Measurements from ENCODE around the gene PACS2.

GRCh38 chr14:105331575-105332349 lies 17.2 kb downstream of the PACS2 start:
- TF ChIP-seq NFYB (CRISPR knock-in tag; conservative IDR thresholded peaks at IDR 0.05; ENCODE audit: low read depth) = no peak
- no peak for TF ChIP-seq CTCF (IDR thresholded peaks at IDR 0.05)
- no peak for TF ChIP-seq STAT6 (CRISPR knock-in tag; conservative IDR thresholded peaks at IDR 0.05; ENCODE audit: low read depth)
- TF ChIP-seq CREB1 (CRISPR knock-in tag; IDR thresholded peaks at IDR 0.05) = no peak
- TF ChIP-seq E2F1 (CRISPR knock-in tag; IDR thresholded peaks at IDR 0.05) = no peak
- no peak for TF ChIP-seq TEAD1 (CRISPR knock-in tag; IDR thresholded peaks at IDR 0.05)
- TF ChIP-seq USF1 (CRISPR knock-in tag; IDR thresholded peaks at IDR 0.05) = no peak
- no peak for TF ChIP-seq SMAD4 (CRISPR knock-in tag; IDR thresholded peaks at IDR 0.05)
- no peak for TF ChIP-seq ZNF416 (CRISPR knock-in tag; IDR thresholded peaks at IDR 0.05)
- no peak for TF ChIP-seq HMGA2 (CRISPR knock-in tag; IDR thresholded peaks at IDR 0.05)
- no peak for TF ChIP-seq TCF7 (CRISPR knock-in tag; IDR thresholded peaks at IDR 0.05; ENCODE audit: low read depth)
